ENCODE data around the gene SNCAIP.

SNCAIP gene

DNA sequence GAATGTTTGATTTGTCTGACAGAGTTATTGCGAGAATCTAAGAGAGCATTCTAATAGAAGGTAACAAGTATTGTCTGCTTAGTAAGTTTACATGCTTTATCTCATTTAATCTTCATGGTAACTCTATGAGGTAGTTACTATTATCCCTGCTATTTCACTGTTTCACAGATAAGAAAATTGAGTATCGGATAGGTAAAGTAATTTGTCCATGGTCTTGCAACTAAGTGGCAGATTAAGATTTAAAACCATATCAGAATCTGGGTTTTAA is 118.2 kb downstream of the SNCAIP start:
- DNase-seq = no peak

DNA sequence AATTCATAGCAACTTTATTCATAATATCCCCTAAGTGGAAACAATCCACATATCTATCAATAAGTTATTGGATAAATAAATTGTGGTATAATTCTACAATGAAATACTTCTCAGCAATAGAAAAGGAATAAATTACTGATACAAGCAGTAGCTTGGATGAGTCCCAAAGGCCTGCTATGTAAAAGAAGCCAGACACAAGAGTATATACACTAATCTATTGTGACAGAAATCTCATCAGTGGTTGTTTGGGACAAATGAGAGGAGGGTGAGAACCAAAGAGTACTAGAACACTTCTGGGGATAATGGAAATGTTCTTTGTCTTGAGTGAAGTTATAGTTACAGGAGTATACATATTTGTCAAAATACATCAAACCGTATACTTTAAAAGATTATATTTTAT is 119.3 kb downstream of the SNCAIP start:
- DNase-seq = no peak

DNA sequence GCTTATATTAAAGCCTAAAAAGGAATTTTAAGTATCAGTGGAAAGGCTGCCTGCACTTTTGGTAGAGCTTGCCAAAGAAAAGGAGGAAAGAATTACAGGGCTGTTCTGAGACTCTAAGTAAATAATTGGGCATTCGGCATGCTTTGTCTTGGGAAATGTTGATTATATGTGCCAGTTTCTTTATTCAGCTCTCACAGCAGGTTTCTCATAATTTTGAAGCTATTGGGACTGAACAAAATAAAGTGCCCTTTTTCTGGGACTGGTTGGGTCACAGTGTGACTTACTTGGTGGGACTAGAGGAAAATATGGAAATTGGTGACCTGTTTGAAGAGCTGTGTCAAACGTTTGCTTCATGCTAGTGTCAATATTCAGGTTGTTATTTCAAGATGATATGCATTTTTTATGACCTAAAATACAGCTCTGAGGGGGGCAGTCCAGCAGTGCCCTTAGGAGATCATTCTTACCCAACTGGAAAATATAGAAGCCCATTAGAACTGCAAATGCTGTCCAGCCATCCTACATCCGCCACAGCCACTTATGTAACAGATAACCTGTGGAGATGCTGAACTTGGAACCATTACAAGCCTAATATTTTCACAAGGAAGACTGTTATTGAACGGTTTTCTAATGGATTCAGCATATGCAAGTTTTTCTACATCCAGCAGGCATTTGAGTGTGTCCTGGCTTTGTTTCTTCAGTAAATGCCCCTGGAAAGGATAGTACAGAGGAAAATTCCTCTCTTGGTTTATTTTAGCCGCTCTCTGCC is 122.4 kb downstream of the SNCAIP start:
- no peak for DNase-seq

DNA sequence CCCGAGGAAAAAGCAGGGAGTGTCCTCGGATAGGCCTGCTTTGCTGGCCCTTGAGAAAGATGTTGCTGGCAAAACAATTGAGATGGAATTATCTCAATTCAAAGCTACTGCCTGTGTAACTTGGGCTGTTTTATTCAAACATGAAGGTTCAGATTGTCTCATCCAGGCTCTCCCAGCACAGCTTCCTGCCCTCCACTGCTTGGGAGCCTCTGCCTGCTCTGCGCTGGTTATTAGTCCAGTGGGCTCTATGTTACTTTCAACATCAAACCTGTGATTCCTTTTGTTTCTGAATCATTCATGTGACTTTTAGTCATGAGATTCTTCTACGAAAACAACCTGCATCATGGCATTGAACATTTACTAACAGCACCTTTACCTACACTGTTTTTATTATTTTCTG is 123.2 kb downstream of the SNCAIP start:
- no peak for DNase-seq

DNA sequence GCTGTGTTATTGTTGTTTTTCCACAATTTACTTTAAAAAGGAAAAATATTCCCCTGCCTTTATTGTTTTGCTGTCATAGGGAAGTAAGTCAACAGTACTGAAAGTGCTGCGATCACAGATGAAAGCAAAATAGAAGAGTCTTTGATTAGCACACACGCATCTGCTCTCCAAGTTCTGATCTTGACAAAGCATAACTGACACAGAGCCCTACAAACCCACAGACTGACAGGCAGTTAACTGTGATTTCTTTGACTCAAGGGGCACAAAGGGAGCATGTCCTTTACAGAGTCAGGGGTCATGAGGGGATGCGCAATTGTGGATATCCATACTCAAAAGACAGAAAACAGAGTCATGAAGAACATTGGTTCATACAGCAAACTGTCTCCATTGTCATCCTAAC is 123.7 kb downstream of the SNCAIP start:
- DNase-seq = no peak

DNA sequence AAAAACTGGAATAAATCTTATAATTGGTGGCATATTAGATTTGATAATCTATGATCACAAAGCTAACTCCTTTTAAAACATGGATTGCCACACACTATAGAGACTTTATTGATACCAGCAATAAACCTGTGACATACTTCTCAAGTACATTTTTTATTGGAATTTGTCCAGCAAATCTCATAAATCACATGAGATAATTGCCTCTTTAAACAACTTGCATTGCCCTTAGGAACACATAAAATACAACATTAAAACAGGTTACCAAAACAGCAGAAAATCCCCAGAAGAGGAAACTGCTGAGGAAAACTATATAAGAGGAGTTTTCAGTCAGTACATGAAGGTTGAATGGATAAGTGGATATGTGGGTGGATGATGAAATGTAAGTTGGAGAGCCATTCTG is 124.6 kb downstream of the SNCAIP start:
- no peak for DNase-seq

DNA sequence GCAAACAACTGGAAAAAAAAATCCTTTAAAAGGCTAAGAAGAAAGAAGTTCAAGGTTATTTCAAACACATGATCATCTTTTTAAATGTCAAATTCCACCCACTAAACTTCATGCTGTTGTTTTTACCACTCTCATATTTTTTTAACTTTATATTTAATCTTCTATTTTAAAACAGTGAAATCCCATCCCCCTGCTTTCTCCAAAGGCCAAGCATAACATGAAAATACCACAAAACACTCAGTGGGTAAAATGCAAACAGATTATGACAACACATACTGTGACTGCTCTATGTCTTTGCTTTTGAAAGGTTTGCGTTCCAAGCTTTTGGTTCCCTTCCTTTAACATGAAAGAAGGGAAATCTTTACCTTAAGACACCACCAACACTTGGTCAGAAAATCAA is 127.6 kb downstream of the SNCAIP start:
- no peak for DNase-seq

DNA sequence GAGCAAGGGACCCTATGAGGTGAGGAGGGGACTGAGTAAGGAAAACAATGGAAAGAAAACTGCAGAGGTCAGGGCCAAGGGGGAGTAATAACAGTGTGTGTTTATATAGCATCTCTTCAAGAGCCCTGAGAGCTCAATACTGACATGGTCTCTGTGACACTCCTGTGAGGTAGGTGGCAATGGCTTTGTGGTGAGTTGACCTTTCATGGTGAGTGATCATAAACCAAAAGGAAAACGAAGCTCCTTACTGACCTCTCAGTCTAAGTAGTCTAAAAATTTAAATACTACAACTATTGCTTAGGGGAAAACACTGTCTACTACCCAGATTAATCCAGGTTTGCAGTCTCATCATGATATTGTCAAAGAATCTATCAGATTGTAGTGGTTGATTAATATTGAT is 130.9 kb downstream of the SNCAIP start:
- DNase-seq = no peak

DNA sequence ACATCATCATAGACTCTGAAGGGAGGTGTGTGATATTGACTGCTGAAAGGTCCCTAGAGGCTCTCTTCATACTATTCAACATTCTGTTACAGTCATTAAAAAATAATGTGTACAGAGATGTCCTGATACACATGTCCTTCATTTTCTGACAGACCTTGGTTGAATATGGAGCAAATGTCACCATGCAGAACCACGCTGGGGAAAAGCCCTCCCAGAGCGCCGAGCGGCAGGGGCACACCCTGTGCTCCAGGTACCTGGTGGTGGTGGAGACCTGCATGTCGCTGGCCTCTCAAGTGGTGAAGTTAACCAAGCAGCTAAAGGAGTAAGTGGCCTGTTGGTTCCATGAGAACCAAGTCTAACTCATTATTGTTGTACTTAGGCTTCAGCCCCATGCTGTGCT is 132.4 kb downstream of the SNCAIP start:
- no peak for DNase-seq

DNA sequence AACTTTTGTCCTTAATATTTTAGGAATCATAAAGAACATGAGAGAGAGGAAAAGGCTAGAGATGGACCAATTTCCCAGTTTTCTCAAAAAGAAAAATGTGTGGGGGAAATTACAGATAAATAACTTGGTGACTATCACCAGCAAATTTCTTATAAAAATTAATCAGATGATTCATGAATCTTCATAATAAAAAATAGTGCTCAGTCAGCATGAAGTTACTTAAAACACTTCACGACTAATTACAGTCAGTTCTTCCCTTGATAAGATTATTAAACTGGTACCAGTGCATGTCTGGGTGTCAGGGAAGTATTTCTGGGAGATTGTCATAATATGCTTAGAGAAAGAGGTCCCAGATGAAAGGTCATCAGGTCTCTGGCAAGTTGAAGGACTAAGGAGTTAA is 133.0 kb downstream of the SNCAIP start:
- DNase-seq = no peak

DNA sequence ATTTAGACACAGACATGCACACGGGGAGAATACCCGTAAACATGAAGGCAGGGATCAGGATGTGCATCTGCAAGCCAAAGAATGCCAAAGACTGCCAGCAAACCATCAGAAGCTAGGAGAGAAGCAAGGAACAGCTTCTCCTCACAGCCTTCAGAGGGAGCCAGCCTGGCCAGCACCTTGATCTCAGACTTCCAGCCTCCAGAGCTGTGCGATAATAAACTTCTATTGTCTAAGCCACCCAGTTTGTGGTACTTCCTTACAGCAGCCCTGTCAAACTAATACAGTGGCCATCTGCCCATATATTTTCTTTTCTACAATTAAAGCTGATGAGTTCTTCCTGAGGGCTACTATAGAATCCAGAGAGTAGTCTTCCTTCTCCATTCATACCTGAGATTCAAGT is 135.0 kb downstream of the SNCAIP start:
- no peak for DNase-seq

DNA sequence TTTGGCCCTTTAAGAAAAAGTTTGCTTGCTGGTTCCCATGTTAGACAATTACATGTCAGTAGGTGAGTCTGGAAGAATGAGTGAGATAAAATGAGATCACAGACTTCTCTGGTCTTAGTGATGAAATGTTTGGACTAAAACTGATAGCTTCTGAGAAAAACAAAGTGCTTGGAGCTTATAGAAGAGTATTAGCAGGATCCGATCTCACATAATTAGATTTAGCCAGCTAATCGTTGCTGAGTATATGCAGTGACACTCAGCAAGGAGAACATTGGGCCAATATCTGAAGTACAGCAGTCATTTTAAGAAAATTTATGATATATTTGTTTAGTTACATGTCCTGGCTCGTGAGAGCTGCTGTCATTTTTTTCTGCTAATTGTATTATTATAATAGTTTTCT is 135.8 kb downstream of the SNCAIP start:
- no peak for DNase-seq

DNA sequence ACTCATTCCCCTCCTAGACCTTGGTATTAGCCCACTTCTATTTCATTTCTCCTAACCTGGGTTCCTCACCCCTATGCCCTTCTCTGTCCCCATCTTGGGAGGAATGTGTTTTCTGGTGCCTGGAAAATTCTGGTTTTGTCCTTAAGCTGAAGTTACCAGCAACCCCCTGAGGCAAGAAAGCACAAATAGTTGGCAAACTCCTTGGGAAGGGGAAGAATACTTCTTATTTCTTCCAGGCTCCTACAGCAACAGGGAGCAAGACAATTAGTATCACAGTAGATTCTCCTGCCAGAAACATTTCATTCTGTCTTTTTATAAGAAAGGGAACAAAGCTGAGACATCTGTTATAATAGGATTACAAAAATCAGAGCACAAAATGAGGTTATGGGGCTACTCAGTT is 142.5 kb downstream of the SNCAIP start:
- DNase-seq = no peak

DNA sequence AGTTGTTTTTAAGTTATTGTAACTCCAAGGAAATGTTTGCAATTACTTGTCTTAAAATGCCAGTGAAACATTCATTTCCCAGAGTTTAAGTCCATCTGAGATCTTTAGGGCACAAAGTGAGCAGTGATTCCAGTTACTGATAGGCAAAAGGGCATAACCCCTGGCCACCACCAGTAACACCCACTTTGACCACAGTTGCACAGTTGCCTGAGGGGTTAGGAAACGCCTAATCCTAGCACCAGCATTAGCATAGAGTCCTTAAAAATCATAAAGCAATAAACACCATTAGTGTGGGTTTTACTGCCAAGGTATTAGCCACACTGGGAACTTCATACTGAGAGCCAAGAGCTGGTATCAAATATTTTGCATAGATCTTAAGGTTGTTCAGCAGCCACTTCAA is 143.9 kb downstream of the SNCAIP start:
- no peak for DNase-seq

DNA sequence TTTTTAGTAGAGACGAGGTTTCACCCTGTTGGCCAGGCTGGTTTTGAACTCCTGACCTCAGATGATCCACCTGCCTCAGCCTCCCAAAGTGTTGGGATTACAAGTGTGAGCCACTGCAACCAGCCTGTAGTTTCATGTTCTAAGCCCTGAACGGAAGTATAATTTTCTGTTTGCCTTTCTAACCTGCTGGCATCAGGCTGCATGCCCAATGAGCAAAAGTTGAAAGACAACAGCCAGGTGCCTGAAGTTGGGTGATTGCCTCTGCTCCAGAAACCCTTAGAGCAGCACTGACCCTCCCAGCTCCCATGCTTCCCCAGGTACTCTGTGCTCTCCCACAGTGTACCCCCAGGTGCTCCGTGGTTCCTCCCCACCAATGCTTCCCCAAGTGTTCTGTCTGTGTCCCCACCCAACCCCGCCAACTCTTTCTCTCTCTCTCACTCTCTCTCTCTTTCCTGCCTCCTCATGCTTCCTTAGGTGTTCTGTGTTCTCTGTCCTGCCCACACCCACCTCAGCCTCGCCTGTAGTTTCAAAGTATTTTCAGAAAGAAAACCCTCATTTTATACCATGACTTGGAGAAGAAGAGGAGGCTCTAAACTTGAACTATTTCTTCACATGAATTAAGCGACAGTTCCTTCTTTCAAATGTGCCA is 145.3 kb downstream of the SNCAIP start:
- DNase-seq = no peak

DNA sequence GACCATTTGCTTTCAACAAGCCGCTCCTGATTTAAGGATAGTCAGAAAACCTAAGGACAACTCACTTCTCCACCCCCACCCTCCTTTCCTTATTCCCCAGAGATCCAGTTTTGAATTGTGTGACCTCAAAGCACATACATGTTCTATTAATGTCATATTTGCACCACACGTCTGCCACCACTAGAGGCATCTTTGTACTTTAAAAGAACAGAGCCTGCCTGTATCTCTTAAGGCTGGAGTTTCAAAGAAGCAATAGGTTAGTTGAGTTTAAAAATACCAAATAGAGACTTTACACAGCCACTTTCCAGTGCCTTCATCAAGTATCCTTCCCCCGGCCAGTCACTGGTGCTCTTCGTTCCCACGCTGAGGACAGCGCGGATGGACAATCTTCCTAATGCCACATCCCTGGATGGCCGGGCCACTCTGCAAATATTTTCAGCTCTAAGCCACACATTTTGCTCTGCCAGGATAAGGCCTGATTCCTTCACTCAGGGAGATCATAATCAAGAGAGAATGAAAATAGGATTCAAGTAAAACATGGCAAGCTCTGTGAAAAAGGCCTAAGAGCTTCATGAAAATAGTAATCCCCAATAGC is 146.3 kb downstream of the SNCAIP start:
- DNase-seq = no peak

DNA sequence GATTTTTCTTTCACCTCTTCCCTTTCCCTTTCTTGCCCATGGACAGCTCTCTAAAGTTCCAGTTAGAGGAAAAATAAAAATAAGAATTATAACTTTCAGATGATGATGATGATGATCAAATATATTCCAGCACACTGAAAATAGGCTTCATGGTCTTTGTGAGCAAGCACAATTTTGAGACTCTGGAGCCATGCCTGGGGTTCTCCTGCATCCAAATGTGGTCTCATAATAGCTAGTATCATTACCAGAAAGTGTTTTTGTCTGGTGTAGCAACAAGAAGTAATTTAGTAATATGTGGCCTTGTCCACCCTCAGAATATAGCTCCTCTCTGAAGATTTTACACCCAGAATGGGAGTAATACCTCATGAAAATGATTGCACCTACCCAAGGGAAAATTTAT is 150.4 kb downstream of the SNCAIP start:
- no peak for DNase-seq

DNA sequence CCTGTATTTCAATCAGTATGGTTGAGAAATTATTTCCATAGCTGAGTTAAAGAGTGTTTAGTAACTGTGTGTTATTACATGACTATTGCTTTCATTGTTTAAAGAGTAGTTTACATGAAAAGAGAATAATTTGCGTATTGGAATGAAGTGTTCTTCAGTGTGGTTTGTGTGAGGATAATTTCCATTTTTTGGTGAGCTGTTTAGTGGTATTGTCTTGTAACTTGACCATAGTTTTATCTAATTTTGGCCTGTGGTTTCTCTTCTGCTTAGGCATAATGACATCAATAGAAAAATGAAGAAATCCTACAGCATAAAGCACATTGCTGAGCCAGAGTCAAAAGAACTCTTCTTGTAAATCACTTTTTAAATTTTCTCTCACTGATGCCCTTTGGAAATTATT is 151.2 kb downstream of the SNCAIP start:
- no peak for DNase-seq

DNA sequence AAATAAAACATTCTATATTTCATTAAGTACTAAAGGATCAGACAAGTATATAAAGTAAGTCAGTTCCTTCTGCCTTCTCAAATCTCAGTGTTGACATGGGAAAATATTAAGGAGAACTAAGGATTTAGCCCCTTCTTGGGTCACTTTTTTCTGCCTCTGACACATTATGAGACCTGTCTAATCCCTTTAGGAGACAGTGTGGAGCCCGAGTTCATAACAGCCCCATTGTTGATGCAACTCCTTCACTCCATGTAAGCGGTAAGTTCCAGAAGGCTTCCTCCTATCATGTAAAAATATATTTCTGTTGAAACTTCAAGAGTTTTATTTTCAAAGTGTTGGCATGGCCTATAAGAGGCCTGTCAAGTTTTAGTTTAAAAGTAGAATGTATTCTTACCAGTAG is 152.2 kb downstream of the SNCAIP start:
- no peak for DNase-seq

DNA sequence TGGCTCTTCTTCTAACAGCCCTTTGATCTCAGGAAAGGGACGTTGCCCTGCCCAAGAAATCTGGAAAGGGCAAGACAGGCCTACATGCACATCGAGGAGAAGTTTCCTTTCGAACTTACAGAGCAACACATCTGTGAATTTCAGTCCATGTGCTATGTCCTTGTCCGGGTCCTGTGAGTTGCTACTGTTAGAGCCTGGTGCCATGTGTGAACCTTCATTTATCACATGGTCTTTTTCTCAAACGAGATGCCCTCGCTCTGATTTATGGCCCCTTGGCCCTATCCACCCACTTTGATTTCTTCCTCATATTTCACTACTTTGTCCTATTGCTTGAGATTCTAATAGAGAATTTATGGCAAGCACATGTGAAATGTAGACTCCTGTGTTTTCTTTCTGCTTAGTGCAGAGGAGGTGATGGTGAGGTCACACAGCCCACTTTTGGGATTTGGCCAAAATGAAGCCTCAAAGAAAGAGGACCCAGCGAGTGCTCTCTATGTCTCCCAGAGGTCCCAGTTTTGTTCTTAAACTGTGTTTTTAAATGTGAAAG is 153.1 kb downstream of the SNCAIP start:
- DNase-seq = no peak

DNA sequence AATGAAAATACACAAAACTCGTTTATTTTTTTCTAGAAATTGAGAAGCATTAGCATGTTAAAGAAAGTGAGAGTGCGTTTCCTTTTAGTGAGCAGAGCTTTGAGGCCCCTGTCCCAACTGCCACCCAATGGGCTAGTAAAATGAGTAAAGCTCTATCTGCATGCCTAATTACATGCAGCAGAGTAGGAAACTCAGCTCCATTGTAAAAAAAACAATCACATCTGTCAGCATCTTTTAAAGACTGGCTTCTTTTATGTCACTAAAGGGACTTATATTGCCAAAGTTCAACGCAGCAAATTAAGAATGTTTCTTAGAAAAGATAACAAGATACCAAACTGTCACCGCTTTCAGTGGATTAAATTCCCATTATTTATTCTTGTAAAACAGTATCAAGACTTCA is 154.0 kb downstream of the SNCAIP start:
- DNase-seq = no peak

DNA sequence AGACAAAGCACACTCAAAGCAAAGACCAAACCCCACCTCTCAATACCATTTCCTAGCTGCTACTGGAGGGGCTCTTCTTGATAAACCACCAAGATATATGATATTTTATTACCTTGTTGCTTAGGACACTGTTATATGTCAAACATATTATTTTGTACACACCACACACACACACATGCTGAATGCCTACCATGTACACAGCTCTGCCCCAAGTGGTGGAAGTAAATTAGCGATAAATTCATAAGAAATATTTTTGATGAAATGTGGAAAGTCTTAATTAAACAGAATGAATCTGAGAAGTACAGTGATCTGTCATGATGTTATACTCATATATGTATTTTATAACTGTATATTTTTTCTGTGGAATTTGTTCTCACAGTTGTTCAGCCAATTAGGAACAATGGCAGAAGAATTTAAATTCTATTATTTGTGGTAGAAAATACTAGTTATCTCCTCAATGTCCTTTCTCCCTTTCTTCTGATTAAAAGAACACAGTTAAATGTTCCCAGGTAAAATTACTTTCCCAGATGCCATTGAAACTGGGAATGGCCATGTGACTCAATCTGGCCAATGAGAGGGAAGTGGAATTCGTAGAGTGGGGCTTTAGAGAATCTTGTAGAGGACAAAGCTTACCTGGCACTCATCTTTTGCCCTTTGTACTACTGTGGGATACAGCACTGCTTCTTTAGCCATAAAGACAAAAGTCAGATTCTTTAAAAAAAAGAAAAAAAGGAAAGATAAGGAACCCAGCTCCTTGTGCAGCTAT is 156.5 kb downstream of the SNCAIP start:
- DNase-seq = no peak

DNA sequence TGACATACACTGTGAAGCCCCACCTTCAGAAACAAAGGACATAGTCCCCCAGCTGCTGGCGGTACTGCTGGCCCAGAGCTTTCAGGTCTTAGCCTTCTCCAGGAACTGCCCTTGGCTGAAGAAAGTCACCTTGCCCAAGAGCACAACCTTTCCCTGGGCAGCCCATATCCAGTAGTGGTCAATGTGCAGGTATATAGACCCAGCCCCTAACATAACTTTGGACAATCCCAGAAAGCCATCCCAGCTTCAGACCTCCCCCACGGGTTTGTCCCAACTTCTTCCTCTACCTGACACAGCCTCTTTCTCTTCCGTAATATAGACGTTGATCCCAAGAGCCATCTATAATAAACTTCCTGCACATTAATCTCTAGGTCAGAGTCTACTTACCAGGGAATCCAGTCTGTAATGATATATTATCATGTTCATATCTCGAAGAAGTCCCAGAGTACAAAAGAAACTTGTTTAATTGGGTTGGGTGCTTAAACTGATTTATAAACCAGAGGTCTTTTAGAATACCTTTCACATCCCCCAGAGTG is 157.4 kb downstream of the SNCAIP start:
- no peak for DNase-seq

DNA sequence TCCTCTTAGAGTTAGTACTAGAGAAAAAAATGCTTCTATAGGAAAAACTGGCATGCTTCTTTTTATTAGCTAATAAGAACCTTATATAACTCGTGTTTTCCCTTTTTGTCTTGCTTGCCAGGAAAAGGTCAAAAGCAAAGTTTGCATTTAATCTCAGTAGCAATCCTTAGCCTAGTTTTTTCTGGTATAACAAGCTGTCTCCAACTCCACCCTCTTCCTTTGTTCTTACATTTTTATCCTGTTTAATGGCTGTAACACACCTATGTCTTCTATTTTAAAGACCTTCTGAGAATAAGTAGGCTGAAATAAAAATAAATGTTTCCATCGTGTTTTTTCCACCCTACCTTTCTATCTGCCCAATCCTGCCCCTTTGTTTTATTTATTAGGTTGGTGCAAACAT is 158.3 kb downstream of the SNCAIP start:
- DNase-seq = no peak

Data from bone marrow (tissue), 2 donors.